Measurements from ENCODE around the gene EBPL. TPM values are rescaled to one million over a fixed set of nuclear protein-coding genes. Genes with fewer than 3 reads are reported as not detected.

Gene EBPL
- total RNA-seq, 3 donors from 2014 or later (not counting 1 experiment from before 2014, with no cell fraction given), result 7.1 to 11.3 (median 10.7) TPM

- Mint-ChIP-seq H3K9me3 (no peaks in the 10 kb centered on the region), H3K4me3 (no peak overlapping the region), H3K27ac (no peak overlapping the region), H3K4me1 (no peaks in the 10 kb centered on the region), H3K27me3 (ENCODE audit: low read depth in 2 of 2) (no peaks in the 10 kb centered on the region), H3K36me3 (no peaks in the 10 kb centered on the region)
- no peaks in the 10 kb centered on the region for H3K4me1 ChIP-seq (ENCODE audit: control insufficient read depth, insufficient read depth, low read length)
- no peak overlapping the region for H3K27ac ChIP-seq (ENCODE audit: low read length)
- intact Hi-C loops (cut with micrococcal nuclease), result no loop called here
- ATAC-seq (no peak), DNase-seq (peak in 1 of 2 donors; percentile 39)
- WGBS (ENCODE audit: insufficient coverage), result 80% methylated on average over 3 of the region's 3 CpGs
- no peak for TF ChIP-seq CTCF (IDR thresholded peaks at IDR 0.05)
- H3K4me3 ChIP-seq (ENCODE audit: low read length), result no peak overlapping the region
- H3K9me3 ChIP-seq (ENCODE audit: control insufficient read depth, insufficient read depth, low read length), result no peaks in the 10 kb centered on the region
- H3K36me3 ChIP-seq (ENCODE audit: control insufficient read depth, insufficient read depth, low read length), result no peaks in the 10 kb centered on the region
- H3K27me3 ChIP-seq (ENCODE audit: control insufficient read depth, insufficient read depth, low read length), result no peaks in the 10 kb centered on the region
Measured at GRCh38 chr13:49679246-49679645, 12.0 kb downstream of the EBPL start.

- no peaks in the 10 kb centered on the region for H3K36me3 Mint-ChIP-seq
- DNase-seq (no peak), ATAC-seq (no peak)
- no peak overlapping the region for H3K4me3 Mint-ChIP-seq
- H3K4me1 Mint-ChIP-seq, result no peaks in the 10 kb centered on the region
- no peak overlapping the region for H3K27ac Mint-ChIP-seq
- 95% methylated on average over 48 of the region's 48 CpGs for WGBS (ENCODE audit: insufficient coverage)
- no peaks in the 10 kb centered on the region for H3K9me3 ChIP-seq (ENCODE audit: control insufficient read depth, insufficient read depth, low read length)
- intact Hi-C loops (cut with micrococcal nuclease), result no loop called here
- H3K36me3 ChIP-seq (ENCODE audit: control insufficient read depth, insufficient read depth, low read length), result no peaks in the 10 kb centered on the region
- H3K27me3 ChIP-seq (ENCODE audit: control insufficient read depth, insufficient read depth, low read length), result no peaks in the 10 kb centered on the region
- H3K27me3 Mint-ChIP-seq (ENCODE audit: low read depth in 2 of 2), result no peaks in the 10 kb centered on the region
- no peak overlapping the region for H3K4me3 ChIP-seq (ENCODE audit: low read length)
- no peaks in the 10 kb centered on the region for H3K9me3 Mint-ChIP-seq
- no peak for TF ChIP-seq CTCF (IDR thresholded peaks at IDR 0.05)
- no peaks in the 10 kb centered on the region for H3K4me1 ChIP-seq (ENCODE audit: control insufficient read depth, insufficient read depth, low read length)
- H3K27ac ChIP-seq (ENCODE audit: low read length), result no peak overlapping the region
Measured at GRCh38 chr13:49678191-49678914, 12.9 kb downstream of the EBPL start.

- ATAC-seq (no peak), DNase-seq (no peak)
- intact Hi-C loops (cut with micrococcal nuclease), result no loop called here
- Mint-ChIP-seq H3K9me3 (no peaks in the 10 kb centered on the region), H3K4me3 (no peak overlapping the region), H3K27ac (no peak overlapping the region), H3K4me1 (peaks cover 0 to 6% of the 10 kb centered on the region in 2 donors), H3K36me3 (no peaks in the 10 kb centered on the region), H3K27me3 (ENCODE audit: low read depth in 2 of 2) (no peaks in the 10 kb centered on the region)
- Histone ChIP-seq H3K4me1 (ENCODE audit: control insufficient read depth, insufficient read depth, low read length) (peaks cover 4% of the 10 kb centered on the region), H3K9me3 (ENCODE audit: control insufficient read depth, insufficient read depth, low read length) (no peaks in the 10 kb centered on the region), H3K4me3 (ENCODE audit: low read length) (no peak overlapping the region), H3K36me3 (ENCODE audit: control insufficient read depth, insufficient read depth, low read length) (no peaks in the 10 kb centered on the region), H3K27ac (ENCODE audit: low read length) (no peak overlapping the region), H3K27me3 (ENCODE audit: control insufficient read depth, insufficient read depth, low read length) (no peaks in the 10 kb centered on the region)
- TF ChIP-seq CTCF (IDR thresholded peaks at IDR 0.05), result no peak
- 93% methylated on average over 4 of the region's 6 CpGs for WGBS (ENCODE audit: insufficient coverage)
Measured at GRCh38 chr13:49676581-49677298, 14.5 kb downstream of the EBPL start.

Data from natural killer cell (primary cell).